Glutamatergic neuron (in vitro differentiated cells): Measurements from ENCODE around the gene KPRP. TPM values are rescaled to one million over a fixed set of nuclear protein-coding genes. Genes with fewer than 3 reads are reported as not detected.

Source experiments
- DNase-seq: peaks from one replicate; pipeline ENCODE4 v3.0.0; 2022
- H3K27ac Mint-ChIP-seq: one replicate; pipeline ENCODE4 v1.8.0; 2020; ENCODE audit warnings: mild to moderate bottlenecking, mixed read lengths, inconsistent platforms; ENCODE audit not compliant: unreplicated experiment
- H3K27me3 Mint-ChIP-seq: one replicate; pipeline ENCODE4 v1.8.0; 2020; ENCODE audit warnings: mild to moderate bottlenecking, moderate library complexity, mixed read lengths, inconsistent platforms; ENCODE audit not compliant: unreplicated experiment
- H3K36me3 Mint-ChIP-seq: one replicate; pipeline ENCODE4 v1.8.0; 2020; ENCODE audit warnings: mild to moderate bottlenecking, mixed read lengths, inconsistent platforms; ENCODE audit not compliant: unreplicated experiment
- H3K4me1 Mint-ChIP-seq: one replicate; pipeline ENCODE4 v1.8.0; 2020; ENCODE audit warnings: mild to moderate bottlenecking, low read depth, mixed read lengths, inconsistent platforms; ENCODE audit not compliant: unreplicated experiment
- H3K4me3 Mint-ChIP-seq: one replicate; pipeline ENCODE4 v1.8.0; 2020; ENCODE audit warnings: mild to moderate bottlenecking, mixed read lengths, inconsistent platforms; ENCODE audit not compliant: unreplicated experiment
- H3K9me3 Mint-ChIP-seq: one replicate; pipeline ENCODE4 v1.8.0; 2020; ENCODE audit warnings: mild to moderate bottlenecking, moderate library complexity, mixed read lengths, inconsistent platforms; ENCODE audit not compliant: unreplicated experiment
- total RNA-seq: library from RNA; stranded (reverse); fragmentation: NEBNext Ultra II Directional; extraction: Animal tissue kit (Norgen Biotek cat#: 25700); gene quantifications from one replicate; pipeline ENCODE4 v1.2.1, GENCODE V29; 2021; ENCODE audit not compliant: unreplicated experiment
- TF ChIP-seq, protein P1 (sequence below): fragments of 200-600 bp; sonication (generic); IDR thresholded peaks from one replicate; pipeline ENCODE4 v1.5.0; 2021; ENCODE audit not compliant: partially characterized antibody, unreplicated experiment

The KPRP gene
- total RNA-seq, 1 donor from 2014 or later: not detected

- no peak for DNase-seq
- TF ChIP-seq, protein P1, sequence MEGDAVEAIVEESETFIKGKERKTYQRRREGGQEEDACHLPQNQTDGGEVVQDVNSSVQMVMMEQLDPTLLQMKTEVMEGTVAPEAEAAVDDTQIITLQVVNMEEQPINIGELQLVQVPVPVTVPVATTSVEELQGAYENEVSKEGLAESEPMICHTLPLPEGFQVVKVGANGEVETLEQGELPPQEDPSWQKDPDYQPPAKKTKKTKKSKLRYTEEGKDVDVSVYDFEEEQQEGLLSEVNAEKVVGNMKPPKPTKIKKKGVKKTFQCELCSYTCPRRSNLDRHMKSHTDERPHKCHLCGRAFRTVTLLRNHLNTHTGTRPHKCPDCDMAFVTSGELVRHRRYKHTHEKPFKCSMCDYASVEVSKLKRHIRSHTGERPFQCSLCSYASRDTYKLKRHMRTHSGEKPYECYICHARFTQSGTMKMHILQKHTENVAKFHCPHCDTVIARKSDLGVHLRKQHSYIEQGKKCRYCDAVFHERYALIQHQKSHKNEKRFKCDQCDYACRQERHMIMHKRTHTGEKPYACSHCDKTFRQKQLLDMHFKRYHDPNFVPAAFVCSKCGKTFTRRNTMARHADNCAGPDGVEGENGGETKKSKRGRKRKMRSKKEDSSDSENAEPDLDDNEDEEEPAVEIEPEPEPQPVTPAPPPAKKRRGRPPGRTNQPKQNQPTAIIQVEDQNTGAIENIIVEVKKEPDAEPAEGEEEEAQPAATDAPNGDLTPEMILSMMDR: no peak
- H3K4me3 Mint-ChIP-seq: no peak overlapping the region
- H3K9me3 Mint-ChIP-seq: peaks cover 1% of the 10 kb centered on the region
- no peaks in the 10 kb centered on the region for H3K36me3 Mint-ChIP-seq
- peaks cover 3% of the 10 kb centered on the region for H3K27me3 Mint-ChIP-seq
- no peaks in the 10 kb centered on the region for H3K4me1 Mint-ChIP-seq
- H3K27ac Mint-ChIP-seq: no peak overlapping the region
These were observed 11.2 kb downstream of the KPRP start for GRCh38 chr1:152768847-152769533.

DNA sequence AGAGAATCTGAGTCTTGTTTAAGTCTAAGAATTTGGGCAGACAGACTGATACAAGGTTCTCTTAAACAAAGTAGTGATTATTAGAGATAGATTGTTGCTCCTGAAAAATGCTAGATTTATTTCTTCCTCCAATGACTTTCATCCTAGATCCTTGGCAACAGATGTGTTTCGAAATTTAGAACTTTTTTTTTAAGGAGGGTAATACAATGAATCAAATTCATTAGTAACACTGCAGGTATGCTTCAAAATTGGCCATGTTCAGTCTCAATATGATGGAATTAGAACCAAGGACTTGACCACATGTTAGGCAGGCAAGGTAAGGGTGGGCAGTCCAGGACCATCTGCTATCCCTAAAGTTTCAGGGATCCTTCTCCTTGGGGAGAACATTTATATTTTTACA, 12.6 kb downstream of the KPRP start:
- no peak overlapping the region for H3K27ac Mint-ChIP-seq
- DNase-seq: no peak
- peaks cover 3% of the 10 kb centered on the region for H3K27me3 Mint-ChIP-seq
- H3K4me1 Mint-ChIP-seq: no peaks in the 10 kb centered on the region
- H3K9me3 Mint-ChIP-seq: peaks cover 1% of the 10 kb centered on the region
- no peaks in the 10 kb centered on the region for H3K36me3 Mint-ChIP-seq
- no peak overlapping the region for H3K4me3 Mint-ChIP-seq
- TF ChIP-seq, protein P1: no peak

DNA sequence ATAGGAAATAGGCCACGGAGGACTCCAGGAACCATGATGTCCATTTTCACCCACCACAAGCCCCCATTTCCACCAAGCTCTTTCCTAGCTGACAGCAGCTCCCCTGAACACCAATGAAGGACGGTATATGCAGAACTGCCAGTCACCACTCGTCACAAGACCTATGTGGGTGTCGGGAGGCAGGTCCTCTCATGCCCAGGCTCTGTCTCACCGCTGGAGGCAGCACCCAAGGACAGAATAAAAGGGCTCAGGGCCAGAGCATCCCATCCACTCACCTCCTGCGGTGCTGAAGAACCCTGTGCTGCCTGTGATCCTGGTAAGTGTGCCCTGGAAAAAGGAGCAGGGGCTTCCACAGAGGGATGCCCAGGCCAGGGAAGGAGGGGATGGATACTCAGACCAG, 17.1 kb downstream of the KPRP start, which contains the start of gene LCE1F:
Gene LCE1F (plus strand): TSS at position 266 of the 400 bp plus-strand sequence. CDS start 1,232 bp downstream, outside the sequence.
- DNase-seq: no peak
- Mint-ChIP-seq H3K9me3 (no peaks in the 10 kb centered on the region), H3K36me3 (no peaks in the 10 kb centered on the region), H3K4me1 (no peaks in the 10 kb centered on the region), H3K4me3 (no peak within 1 kb of the TSS), H3K27ac (no peak within 1 kb of the TSS), H3K27me3 (peaks cover 8% of the 10 kb centered on the region)
- TF ChIP-seq, protein P1: no peak

DNA sequence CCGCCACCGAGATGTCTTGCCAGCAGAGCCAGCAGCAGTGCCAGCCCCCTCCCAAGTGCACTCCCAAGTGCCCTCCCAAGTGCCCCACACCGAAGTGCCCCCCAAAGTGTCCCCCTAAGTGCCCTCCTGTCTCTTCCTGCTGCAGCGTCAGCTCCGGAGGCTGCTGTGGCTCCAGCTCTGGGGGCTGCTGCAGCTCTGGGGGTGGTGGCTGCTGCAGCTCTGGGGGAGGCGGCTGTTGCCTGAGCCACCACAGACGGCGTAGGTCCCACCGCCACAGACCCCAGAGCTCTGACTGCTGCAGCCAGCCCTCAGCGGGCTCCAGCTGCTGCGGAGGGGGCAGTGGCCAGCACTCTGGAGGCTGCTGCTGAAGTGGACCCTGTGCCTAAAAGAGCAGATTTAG, 18.5 kb downstream of the KPRP start:
- TF ChIP-seq, protein P1: no peak
- H3K27ac Mint-ChIP-seq: no peak overlapping the region
- no peaks in the 10 kb centered on the region for H3K4me1 Mint-ChIP-seq
- no peaks in the 10 kb centered on the region for H3K36me3 Mint-ChIP-seq
- no peak overlapping the region for H3K4me3 Mint-ChIP-seq
- peaks cover 8% of the 10 kb centered on the region for H3K27me3 Mint-ChIP-seq
- no peaks in the 10 kb centered on the region for H3K9me3 Mint-ChIP-seq
- no peak for DNase-seq

- Mint-ChIP-seq H3K4me1 (no peaks in the 10 kb centered on the region), H3K4me3 (no peak overlapping the region), H3K36me3 (no peaks in the 10 kb centered on the region), H3K27me3 (peaks cover 8% of the 10 kb centered on the region), H3K9me3 (no peaks in the 10 kb centered on the region), H3K27ac (no peak overlapping the region)
- DNase-seq: peak; percentile 48
- TF ChIP-seq, protein P1: no peak
These were observed 19.8 kb downstream of the KPRP start for GRCh38 chr1:152777510-152778137.
